HG02642 (cell line): ENCODE results near the gene GOLGA8R.
"Not testable (repeated sequence)": the region's sequence is repeated elsewhere in the genome, so short reads cannot be mapped to it uniquely, and the experiment has no call there.

ENCODE experiments used
- ATAC-seq: cut with Tn5 transposase; IDR thresholded peaks from one replicate; pipeline ENCODE4 v1.9.1; 2021; ENCODE audit warnings: mild to moderate bottlenecking; ENCODE audit not compliant: unreplicated experiment, poor library complexity

GOLGA8R gene

GRCh38 chr15:30414160-30414559 lies at the start of gene GOLGA8R:
TSS of gene GOLGA8R (minus strand) at chr15:30414260. CDS start at chr15:30414162, 98 bp downstream.
- not testable (repeated sequence) for ATAC-seq

- ATAC-seq, result not testable (repeated sequence)
Measured at GRCh38 chr15:30463849-30464248, 49.8 kb upstream of the GOLGA8R start.

GRCh38 chr15:30462176-30462575 lies 48.1 kb upstream of the GOLGA8R start:
- not testable (repeated sequence) for ATAC-seq

GRCh38 chr15:30452702-30453101 lies 38.6 kb upstream of the GOLGA8R start:
- ATAC-seq, result not testable (repeated sequence)

- not testable (repeated sequence) for ATAC-seq
Measured at GRCh38 chr15:30438348-30438747, 24.3 kb upstream of the GOLGA8R start.

GRCh38 chr15:30435878-30436277 lies 21.8 kb upstream of the GOLGA8R start:
- ATAC-seq, result not testable (repeated sequence)

GRCh38 chr15:30420723-30421122 lies 6.7 kb upstream of the GOLGA8R start:
- ATAC-seq, result not testable (repeated sequence)

- ATAC-seq, result not testable (repeated sequence)
Measured at GRCh38 chr15:30407636-30408035, 6.4 kb downstream of the GOLGA8R start.

GRCh38 chr15:30398988-30399387 lies 15.1 kb downstream of the GOLGA8R start:
- not testable (repeated sequence) for ATAC-seq

GRCh38 chr15:30393664-30393991 lies 20.4 kb downstream of the GOLGA8R start:
- not testable (repeated sequence) for ATAC-seq

GRCh38 chr15:30392766-30393663 lies 21.0 kb downstream of the GOLGA8R start, which contains the start of gene CHRFAM7A:
TSS of gene CHRFAM7A (minus strand) at chr15:30393540. CDS start at chr15:30383351, 10,189 bp downstream.
- not testable (repeated sequence) for ATAC-seq

- not testable (repeated sequence) for ATAC-seq
Measured at GRCh38 chr15:30386318-30386887, 27.7 kb downstream of the GOLGA8R start.

GRCh38 chr15:30377082-30377413 lies 37.0 kb downstream of the GOLGA8R start:
- ATAC-seq, result not testable (repeated sequence)

GRCh38 chr15:30376375-30377081 lies 37.5 kb downstream of the GOLGA8R start:
- ATAC-seq, result not testable (repeated sequence)

- not testable (repeated sequence) for ATAC-seq
Measured at GRCh38 chr15:30375872-30376271, 38.2 kb downstream of the GOLGA8R start.

GRCh38 chr15:30374862-30375261 lies 39.2 kb downstream of the GOLGA8R start:
- ATAC-seq, result not testable (repeated sequence)

- ATAC-seq, result not testable (repeated sequence)
Measured at GRCh38 chr15:30368271-30368670, 45.8 kb downstream of the GOLGA8R start.

- ATAC-seq, result not testable (repeated sequence)
Measured at GRCh38 chr15:30367246-30367645, 46.8 kb downstream of the GOLGA8R start.

GRCh38 chr15:30361404-30361803 lies 52.7 kb downstream of the GOLGA8R start:
- not testable (repeated sequence) for ATAC-seq

- ATAC-seq, result not testable (repeated sequence)
Measured at GRCh38 chr15:30360990-30361389, 53.1 kb downstream of the GOLGA8R start.

GRCh38 chr15:30355043-30355442 lies 59.0 kb downstream of the GOLGA8R start:
- not testable (repeated sequence) for ATAC-seq
